GM18505 (cell line): Measurements from ENCODE around the gene CCDC9B.

Experiments
- ATAC-seq: cut with Tn5 transposase; IDR thresholded peaks from one replicate; pipeline ENCODE4 v1.9.1; 2021; ENCODE audit not compliant: unreplicated experiment
- POLR2A ChIP-seq: IDR thresholded peaks from 4 replicates; pipeline ENCODE4 v1.6.1; 2011; ENCODE audit warnings: borderline replicate concordance; ENCODE audit not compliant: insufficient read depth, insufficient read length; ENCODE audit errors: extremely low read depth

The CCDC9B gene

GRCh38 chr15:40340740-40341400, at the start of gene CCDC9B:
TSS of gene CCDC9B (minus strand) at chr15:40340939. CDS start at chr15:40340819, 120 bp downstream.
- no peak for TF ChIP-seq POLR2A
- no peak for ATAC-seq

GRCh38 chr15:40389824-40390595, 49.3 kb upstream of the CCDC9B start:
- no peak for ATAC-seq
- TF ChIP-seq POLR2A = no peak

- no peak for ATAC-seq
- no peak for TF ChIP-seq POLR2A
These were observed 48.4 kb upstream of the CCDC9B start for GRCh38 chr15:40388941-40389823.

- TF ChIP-seq POLR2A = no peak
- ATAC-seq = no peak
These were observed 45.7 kb upstream of the CCDC9B start for GRCh38 chr15:40386480-40386879.

- TF ChIP-seq POLR2A = peak; percentile 67
- peak; percentile 92 for ATAC-seq
These were observed 42.1 kb upstream of the CCDC9B start, which contains the start of gene KNSTRN for GRCh38 chr15:40382580-40383456. TSS of gene KNSTRN (plus strand) at chr15:40382721. CDS start at chr15:40382836, 115 bp downstream.

GRCh38 chr15:40381818-40382529, 41.2 kb upstream of the CCDC9B start:
- no peak for TF ChIP-seq POLR2A
- ATAC-seq = no peak

GRCh38 chr15:40380636-40381035, 39.9 kb upstream of the CCDC9B start:
- no peak for ATAC-seq
- no peak for TF ChIP-seq POLR2A

GRCh38 chr15:40379853-40380252, 39.1 kb upstream of the CCDC9B start:
- no peak for ATAC-seq
- TF ChIP-seq POLR2A = no peak

GRCh38 chr15:40379374-40379773, 38.6 kb upstream of the CCDC9B start:
- TF ChIP-seq POLR2A = no peak
- ATAC-seq = no peak

GRCh38 chr15:40377606-40378005, 36.9 kb upstream of the CCDC9B start:
- no peak for ATAC-seq
- no peak for TF ChIP-seq POLR2A

GRCh38 chr15:40372981-40373380, 32.2 kb upstream of the CCDC9B start:
- TF ChIP-seq POLR2A = no peak
- ATAC-seq = no peak

GRCh38 chr15:40369971-40370370, 29.2 kb upstream of the CCDC9B start:
- no peak for ATAC-seq
- TF ChIP-seq POLR2A = no peak
